HCT116 (cell line): Measurements from ENCODE around the gene ABHD17C. TPM values are rescaled to one million over a fixed set of nuclear protein-coding genes. Genes with fewer than 3 reads are reported as not detected.

Experiments used
- ATAC-seq: fragments of 200-7000 bp; cut with Tn5 transposase; 2 replicates; pipeline ENCODE4 v1.9.1; 2020; ENCODE audit warnings: mild to moderate bottlenecking, moderate library complexity
- BruUV-seq: library from RNA; stranded (reverse); fragments of 400-500 nt; replicated peaks from 2 replicates; lab custom pipeline; 2021; lab: Mats Ljungman, UMichigan
- CTCF ChIA-PET: fragments of 300-600 bp; sonication (Branson Sonifier 250); formaldehyde crosslinking; loops from one replicate; lab custom pipeline; 2021; ENCODE audit warnings: antibody characterized with exemption; lab: Charles Lee
- POLR2A ChIA-PET: fragments of 300-600, 350-600 bp; sonication (Branson Sonifier 250); formaldehyde crosslinking; loops from one replicate; lab custom pipeline; 2021; ENCODE audit warnings: antibody characterized with exemption; lab: Charles Lee
- RAD21 ChIA-PET, 2 experiments: fragments of 300-600 bp; sonication (Branson Sonifier 250); formaldehyde crosslinking; loops; one replicate each; lab custom pipeline; 2023; ENCODE audit warnings: low total read pairs in 2 of 2; ENCODE audit not compliant: uncharacterized antibody in 2 of 2, unreplicated experiment in 2 of 2, low non-redundant PET in 1 of 2; lab: Charles Lee
- DNase-seq: peaks from one replicate; pipeline ENCODE4 v3.0.0-alpha.2; 2010; ENCODE audit warnings: low read depth, low spot score
- H2AFZ ChIP-seq: fragments of 200-600 bp; shearing (Covaris generic), sonication (generic); 2 replicates; pipeline ENCODE4 v1.6.1; 2017; ENCODE audit warnings: low read depth, mixed run types, mixed read lengths, antibody characterized with exemption, low read length; ENCODE audit not compliant: poor library complexity, severe bottlenecking
- H3K27ac ChIP-seq: 2 replicates; pipeline ENCODE4 v1.5.1; 2012; ENCODE audit warnings: low read depth, low read length
- H3K27me3 ChIP-seq: fragments of 200-600 bp; sonication (generic); 2 replicates; pipeline ENCODE4 v1.6.1; 2016; ENCODE audit warnings: mixed run types, low read length, mixed read lengths; ENCODE audit not compliant: insufficient read depth
- H3K36me3 ChIP-seq, 2 experiments: fragments of 200-500 bp in 1 of 2; fragments of 200-600 bp in 1 of 2; sonication (Bioruptor generic) in 1 of 2; sonication (generic) in 1 of 2; 2 replicates each; pipeline versions ENCODE4 v1.5.1 to v1.6.1; 2014 to 2016; ENCODE audit warnings: low read length in 2 of 2, inconsistent platforms in 1 of 2, mixed read lengths in 1 of 2, mixed run types in 1 of 2; ENCODE audit not compliant: insufficient read depth in 2 of 2, control insufficient read depth in 1 of 2
- H3K4me1 ChIP-seq, 2 experiments: fragments of 200-600 bp in 1 of 2; sonication (generic) in 1 of 2; 2 replicates each; pipeline versions ENCODE4 v1.5.1 to v1.6.1; 2012 to 2017; ENCODE audit warnings: low read length in 2 of 2, inconsistent platforms in 1 of 2, mild to moderate bottlenecking in 1 of 2, mixed read lengths in 1 of 2, mixed run types in 1 of 2, moderate library complexity in 1 of 2; ENCODE audit not compliant: insufficient read depth in 2 of 2, control insufficient read depth in 1 of 2
- H3K4me2 ChIP-seq: fragments of 200-600 bp; sonication (generic); 2 replicates; pipeline ENCODE4 v1.6.1; 2017; ENCODE audit warnings: mixed run types, low read length, mixed read lengths
- H3K4me3 ChIP-seq, 2 experiments: fragments of 200-600 bp in 1 of 2; sonication (generic) in 1 of 2; replicated peaks in 1 of 2; 2 replicates each; pipeline ENCODE4 v1.5.1; 2011 to 2016; ENCODE audit warnings: low read length in 2 of 2, control low read depth in 1 of 2, low read depth in 1 of 2, mild to moderate bottlenecking in 1 of 2, mixed read lengths in 1 of 2, mixed run types in 1 of 2
- H3K79me2 ChIP-seq: fragments of 200-600 bp; sonication (generic); 2 replicates; pipeline ENCODE4 v1.6.1; 2017; ENCODE audit warnings: mild to moderate bottlenecking, mixed run types, low read length, moderate library complexity, mixed read lengths; ENCODE audit not compliant: insufficient read depth
- H3K9ac ChIP-seq: fragments of 200-600 bp; sonication (generic); 2 replicates; pipeline ENCODE4 v1.6.1; 2016; ENCODE audit warnings: low read length, mixed read lengths
- H3K9me2 ChIP-seq: fragments of 200-600 bp; sonication (generic), shearing (Covaris generic); 2 replicates; pipeline ENCODE4 v1.6.1; 2017; ENCODE audit warnings: mixed run types, mild to moderate bottlenecking, moderate library complexity; ENCODE audit not compliant: insufficient read depth
- H3K9me3 ChIP-seq, 2 experiments: fragments of 200-500 bp in 1 of 2; fragments of 200-600 bp in 1 of 2; sonication (Bioruptor generic) in 1 of 2; sonication (generic) in 1 of 2; 2 replicates each; pipeline ENCODE4 v1.6.1; 2014 to 2017; ENCODE audit warnings: low read length in 2 of 2, mixed read lengths in 2 of 2, inconsistent platforms in 1 of 2, low read depth in 1 of 2, mild to moderate bottlenecking in 1 of 2, mixed run types in 1 of 2, moderate library complexity in 1 of 2; ENCODE audit not compliant: control insufficient read depth in 1 of 2, insufficient read depth in 1 of 2
- H4K20me1 ChIP-seq: fragments of 200-600 bp; sonication (generic), shearing (Covaris generic); 2 replicates; pipeline ENCODE4 v1.6.1; 2017; ENCODE audit warnings: mixed run types, mild to moderate bottlenecking, moderate library complexity; ENCODE audit not compliant: insufficient read depth
- ATF3 ChIP-seq: IDR thresholded peaks from 2 replicates; pipeline ENCODE4 v1.6.1; 2012
- CBX3 ChIP-seq: IDR thresholded peaks from 2 replicates; pipeline ENCODE4 v1.6.1; 2012; ENCODE audit warnings: low read depth
- CEBPB ChIP-seq: IDR thresholded peaks from 2 replicates; pipeline ENCODE4 v1.6.1; 2012; ENCODE audit warnings: low read depth
- EGR1 ChIP-seq: IDR thresholded peaks from 2 replicates; pipeline ENCODE4 v1.6.1; 2012; ENCODE audit warnings: low read depth
- ELF1 ChIP-seq: IDR thresholded peaks from 2 replicates; pipeline ENCODE4 v1.6.1; 2012; ENCODE audit warnings: low read depth, borderline replicate concordance
- EZH2 ChIP-seq: fragments of 200-600 bp; sonication (generic); IDR thresholded peaks from 2 replicates; pipeline ENCODE4 v1.6.1; 2017; ENCODE audit warnings: antibody characterized with exemption, mixed run types
- JUND ChIP-seq: IDR thresholded peaks from 2 replicates; pipeline ENCODE4 v1.6.1; 2012
- MAX ChIP-seq: IDR thresholded peaks from 2 replicates; pipeline ENCODE4 v1.6.1; 2012
- REST ChIP-seq: IDR thresholded peaks from 2 replicates; pipeline ENCODE4 v1.6.1; 2012; ENCODE audit warnings: low read depth
- SIN3A ChIP-seq: IDR thresholded peaks from 2 replicates; pipeline ENCODE4 v1.6.1; 2012; ENCODE audit warnings: low read depth
- SRF ChIP-seq: IDR thresholded peaks from 2 replicates; pipeline ENCODE4 v1.6.1; 2012; ENCODE audit warnings: low read depth
- ZFX ChIP-seq: fragments of 450-650 bp; IDR thresholded peaks from 2 replicates; pipeline ENCODE4 v1.6.1; 2017
- ZNF274 ChIP-seq: fragments of 200-500 bp; sonication (Bioruptor generic); IDR thresholded peaks from 2 replicates; pipeline ENCODE4 v1.6.1; 2014; ENCODE audit warnings: mild to moderate bottlenecking, low read depth, low read length, inconsistent platforms
- intact Hi-C: fragments of 100-400 bp; cut with micrococcal nuclease; formaldehyde crosslinking; loops from 2 replicates; pipeline ENCODE4 v1.10.0; 2022
- total RNA-seq: library from RNA; stranded (reverse); gene quantifications from one replicate; pipeline ENCODE4 v1.2.1, GENCODE V29; 2021; ENCODE audit not compliant: unreplicated experiment

ABHD17C gene
- total RNA-seq, 1 experiment from 2014 or later: 27.9 TPM

- no peaks in the 10 kb centered on the region for H3K79me2 ChIP-seq
- no peak for ATAC-seq
- intact Hi-C loops: no loop called here
- no peak for DNase-seq
- ChIA-PET RAD21 (no interaction called here), CTCF (interaction anchor here (1.4 kb wide), 1 partner anchor 9 kb away, joined by 3 read pairs; no protein-coding TSS in a partner anchor), POLR2A (no interaction called here)
- BruUV-seq: no TSS peak
- H3K36me3 ChIP-seq: no peaks in the 10 kb centered on the region
- no peaks in the 10 kb centered on the region for H3K27me3 ChIP-seq
- no peak overlapping the region for H3K27ac ChIP-seq
- no peak overlapping the region for H2AFZ ChIP-seq
- no peak for TF ChIP-seq SRF
- TF ChIP-seq CEBPB: no peak
- no peak for TF ChIP-seq SIN3A
- no peak for TF ChIP-seq ATF3
- TF ChIP-seq EGR1: no peak
- TF ChIP-seq CBX3: no peak
- no peaks in the 10 kb centered on the region for H3K9me2 ChIP-seq
- no peak overlapping the region for H3K9ac ChIP-seq
- H3K4me2 ChIP-seq: no peak overlapping the region
- H3K9me3 ChIP-seq: no peaks in the 10 kb centered on the region
- peaks cover 0 to 4% of the 10 kb centered on the region in 2 experiments; a peak in 1 of 4 replicates for H3K4me1 ChIP-seq
- no peak overlapping the region for H3K4me3 ChIP-seq
- no peaks in the 10 kb centered on the region for H4K20me1 ChIP-seq
These were observed 26.4 kb upstream of the ABHD17C start for GRCh38 chr15:80668546-80669236.

- Histone ChIP-seq H3K4me3 (no peak overlapping the region), H4K20me1 (no peaks in the 10 kb centered on the region), H3K79me2 (no peaks in the 10 kb centered on the region), H3K9me3 (no peaks in the 10 kb centered on the region), H3K27me3 (no peaks in the 10 kb centered on the region), H3K9ac (no peak overlapping the region), H3K4me1 (peaks cover 0 to 4% of the 10 kb centered on the region in 2 experiments; a peak in 1 of 4 replicates), H3K36me3 (no peaks in the 10 kb centered on the region), H3K9me2 (no peaks in the 10 kb centered on the region), H2AFZ (no peak overlapping the region), H3K27ac (no peak overlapping the region), H3K4me2 (no peak overlapping the region)
- no TSS peak for BruUV-seq
- ChIA-PET CTCF (interaction anchor here (1.4 kb wide), 1 partner anchor 10 kb away, joined by 3 read pairs; no protein-coding TSS in a partner anchor), RAD21 (no interaction called here), POLR2A (no interaction called here)
- DNase-seq: no peak
- ATAC-seq: no peak
- TF ChIP-seq MAX (no peak), SRF (no peak), ELF1 (no peak), JUND (no peak), EGR1 (no peak), EZH2 (no peak), ZFX (no peak), REST (no peak), ZNF274 (no peak)
- intact Hi-C loops: no loop called here
These were observed 25.3 kb upstream of the ABHD17C start for GRCh38 chr15:80669663-80670273.
